KG1 (cell line): ENCODE measurements around the gene UBE2E2.
"Not testable (repeated sequence)": the region's sequence is repeated elsewhere in the genome, so short reads cannot be mapped to it uniquely, and the experiment has no call there.

Experiments used
- DNase-seq: peaks from one replicate; lab custom pipeline; 2025; lab: John Stamatoyannopoulos, UW

The UBE2E2 gene

DNA sequence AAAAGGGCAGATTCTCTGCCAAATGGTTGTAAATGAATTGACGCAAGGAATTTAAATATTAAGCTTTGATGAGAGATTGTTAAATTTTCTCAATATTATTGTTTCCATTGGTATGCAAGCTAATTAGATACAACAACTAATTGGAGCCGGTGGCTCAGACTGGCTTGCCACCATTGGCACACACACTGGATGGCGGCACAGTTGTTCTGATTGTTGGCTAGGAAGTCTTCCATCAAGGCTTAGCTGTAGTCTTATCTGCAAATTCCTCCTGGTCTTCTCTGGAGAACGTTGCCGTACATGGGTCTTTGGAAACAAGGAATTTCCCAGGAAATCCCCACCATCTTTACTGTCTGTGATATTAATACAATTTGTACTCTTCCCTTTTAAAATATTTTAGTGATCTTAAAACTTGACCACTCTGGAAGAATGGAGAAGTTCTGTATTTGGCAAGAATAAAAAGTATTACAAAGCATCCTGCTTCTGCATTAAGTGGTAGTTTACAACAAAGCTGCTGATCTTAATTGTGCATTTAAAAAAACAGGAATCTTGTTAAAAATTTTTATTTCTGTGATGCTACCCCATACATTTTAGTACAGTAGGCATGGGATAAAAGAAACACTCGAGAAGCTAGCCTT is 126.5 kb downstream of the UBE2E2 start:
- no peak for DNase-seq

DNA sequence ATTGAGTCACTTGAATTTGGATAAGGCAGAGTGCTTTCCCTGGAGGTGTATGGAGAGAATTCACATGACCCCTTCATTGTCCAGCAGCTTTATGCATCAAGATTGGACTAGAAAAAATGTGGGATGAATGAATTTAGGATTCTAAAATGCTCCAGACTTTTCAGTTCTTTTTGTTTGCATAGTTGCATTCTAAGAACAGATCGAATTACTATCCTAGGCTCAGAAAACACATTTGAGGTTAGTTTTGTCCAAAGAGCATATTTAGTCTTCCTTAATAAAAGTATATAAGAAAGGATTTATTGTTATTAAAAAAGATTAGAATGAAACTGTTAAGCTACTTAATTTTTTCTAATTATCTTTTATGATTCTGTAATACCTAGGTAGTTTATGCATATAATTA is 127.4 kb downstream of the UBE2E2 start:
- no peak for DNase-seq

DNA sequence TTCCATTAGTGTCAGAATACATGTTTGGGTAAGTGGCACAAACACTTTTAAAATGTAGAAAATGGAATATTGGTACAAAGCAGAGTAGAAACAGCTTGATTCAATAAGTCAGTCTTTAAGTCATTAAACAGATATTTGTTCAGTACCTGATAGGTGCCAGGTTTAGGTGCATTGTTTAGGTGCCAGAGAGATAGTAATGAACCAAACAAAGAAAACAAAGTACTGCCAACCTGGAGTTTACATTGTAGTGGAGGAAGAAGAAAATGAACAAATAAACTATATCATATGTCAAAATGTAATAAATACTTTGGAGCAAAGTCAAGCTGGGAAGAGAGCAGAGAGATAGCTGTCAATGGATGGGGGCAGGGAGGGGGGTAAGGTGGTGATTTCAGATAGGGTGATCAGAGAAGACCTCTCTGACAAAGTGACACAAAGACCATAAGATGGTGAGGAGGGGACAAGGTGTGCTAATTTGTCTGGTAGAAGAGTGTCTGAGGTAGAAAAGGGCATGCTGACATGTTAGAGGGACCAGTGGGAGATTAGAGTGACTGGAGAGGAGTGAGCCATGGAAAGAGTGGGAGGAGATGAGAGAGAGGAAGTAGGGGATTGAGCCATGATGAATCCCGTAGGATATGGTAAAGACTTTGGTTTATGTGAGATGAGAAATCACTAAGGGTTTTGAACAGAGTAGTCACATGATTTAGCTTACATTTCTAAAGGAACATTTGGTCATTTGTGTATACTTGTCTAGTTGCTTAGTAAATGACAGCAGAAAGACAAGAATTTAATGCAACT is 128.2 kb downstream of the UBE2E2 start:
- no peak for DNase-seq

DNA sequence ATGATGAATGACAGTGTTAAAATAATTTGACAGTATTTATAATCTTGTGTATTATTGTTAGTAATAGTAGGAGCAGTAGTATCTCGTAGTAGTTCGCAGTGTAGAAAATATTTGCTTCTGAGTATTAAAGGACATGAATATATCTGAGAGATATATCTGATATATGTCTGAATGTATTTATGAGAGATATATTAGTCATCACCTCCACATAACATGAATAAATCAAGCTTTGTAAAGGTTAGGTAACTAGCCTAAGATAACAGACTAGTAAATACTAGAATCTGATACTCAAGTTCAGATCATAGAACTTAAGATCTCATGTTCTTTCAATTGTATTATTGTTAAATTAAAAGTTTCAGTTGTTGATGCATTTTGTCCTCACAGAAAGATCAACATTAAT is 130.5 kb downstream of the UBE2E2 start:
- DNase-seq, result no peak

DNA sequence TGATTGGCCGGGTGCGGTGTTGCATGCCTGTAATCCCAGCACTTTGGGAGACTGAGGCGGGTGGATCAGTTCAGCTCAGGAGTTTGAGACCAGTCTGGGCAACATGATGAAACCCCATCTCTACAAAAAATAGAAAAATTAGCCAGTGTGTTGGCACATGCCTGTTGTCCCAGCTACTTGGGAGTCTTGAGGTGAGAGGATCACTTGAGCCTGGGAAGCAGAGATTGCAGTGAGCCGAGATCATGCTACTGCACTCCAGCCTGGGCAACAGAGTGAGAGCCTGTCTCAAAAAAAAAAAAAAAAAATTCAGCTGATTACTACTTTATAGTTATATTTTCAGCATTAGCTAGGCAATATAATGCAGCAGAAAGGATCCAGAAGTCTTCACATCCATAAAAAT is 133.7 kb downstream of the UBE2E2 start:
- DNase-seq, result not testable (repeated sequence)

DNA sequence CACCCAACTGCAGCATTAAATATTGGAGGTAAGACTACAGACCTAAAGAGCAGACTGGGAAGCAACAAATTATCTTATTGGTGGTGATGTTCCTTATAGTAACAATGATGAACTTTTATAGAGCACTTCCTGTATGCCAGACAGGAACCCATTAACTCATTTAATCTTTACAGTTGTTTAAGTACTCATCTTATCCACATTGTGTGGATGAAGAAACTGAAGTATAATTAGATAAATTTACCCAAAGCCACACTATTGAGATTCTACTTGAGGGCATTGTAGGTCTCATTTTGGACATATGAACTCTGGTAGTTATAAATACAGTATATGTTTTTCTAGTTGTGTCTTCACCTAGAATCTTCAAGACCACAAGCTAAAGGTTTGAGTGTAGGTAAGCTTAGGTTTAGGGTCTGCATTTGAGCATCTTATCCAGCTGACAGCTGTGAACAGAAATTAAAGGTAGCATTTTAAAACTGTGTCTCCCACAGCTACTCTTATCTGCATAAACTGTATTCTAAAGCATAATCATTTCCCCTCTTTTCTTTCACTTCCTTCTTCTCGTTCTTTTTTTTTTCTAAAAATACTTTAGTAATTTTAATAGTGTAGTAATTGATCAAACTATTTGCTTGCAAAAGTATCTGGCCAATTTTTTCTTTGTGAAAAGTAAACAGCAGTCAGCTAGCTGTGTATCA is 138.2 kb downstream of the UBE2E2 start:
- no peak for DNase-seq

DNA sequence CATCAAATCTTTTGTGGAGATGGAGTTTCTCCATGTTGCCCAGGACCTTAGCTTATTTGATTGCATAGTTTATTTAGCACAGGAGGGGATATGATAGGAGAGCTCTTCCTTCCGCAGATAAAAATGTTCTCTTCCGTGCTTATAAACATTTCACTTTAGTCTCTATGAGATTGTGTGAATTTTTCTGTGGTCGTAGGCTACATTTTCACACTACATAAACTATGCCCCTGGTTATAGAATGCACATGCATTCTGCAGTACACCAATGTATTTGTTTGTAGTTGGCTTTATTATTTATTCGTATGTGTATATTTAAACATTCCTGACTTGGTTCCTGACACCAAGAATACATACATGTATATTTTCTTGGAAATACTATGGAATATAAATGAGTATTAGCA is 139.2 kb downstream of the UBE2E2 start:
- no peak for DNase-seq

DNA sequence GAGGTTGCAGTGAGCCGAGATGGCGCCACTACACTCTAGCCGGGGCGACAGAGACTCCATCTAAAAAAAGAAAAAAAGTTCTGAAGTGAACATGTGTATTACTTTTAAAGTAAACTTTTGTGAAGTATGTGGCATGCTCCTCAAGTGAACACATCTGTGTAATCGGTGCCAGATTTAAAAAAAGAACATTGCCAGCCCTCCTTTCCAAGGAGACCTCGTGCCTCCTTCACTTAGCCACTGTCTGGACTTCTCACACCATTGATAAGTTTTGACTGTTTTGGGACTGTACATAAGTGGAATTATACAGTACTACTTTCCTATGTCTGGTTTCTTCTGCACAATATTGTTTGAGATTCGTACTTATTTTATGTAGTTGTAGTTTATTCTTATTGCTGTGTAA is 140.4 kb downstream of the UBE2E2 start:
- DNase-seq, result no peak

DNA sequence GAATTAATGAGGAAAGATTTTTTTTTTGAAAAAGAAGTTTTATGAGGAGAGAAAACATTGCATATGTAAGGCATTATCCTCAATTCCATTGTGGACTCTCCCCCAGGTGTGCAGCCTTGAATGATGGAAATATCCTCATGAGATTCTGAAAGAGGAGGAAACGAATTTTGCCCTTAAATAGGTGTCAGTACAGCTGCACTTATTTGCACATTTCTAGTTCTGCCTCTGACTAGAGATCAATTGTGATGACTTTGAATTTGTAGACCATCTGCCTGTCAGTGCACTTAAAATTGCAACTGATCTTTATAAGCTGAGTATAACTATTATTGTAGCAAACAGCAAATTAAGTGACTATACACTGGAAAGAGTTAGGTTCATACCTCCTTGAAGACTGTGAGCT is 141.8 kb downstream of the UBE2E2 start:
- DNase-seq, result no peak

DNA sequence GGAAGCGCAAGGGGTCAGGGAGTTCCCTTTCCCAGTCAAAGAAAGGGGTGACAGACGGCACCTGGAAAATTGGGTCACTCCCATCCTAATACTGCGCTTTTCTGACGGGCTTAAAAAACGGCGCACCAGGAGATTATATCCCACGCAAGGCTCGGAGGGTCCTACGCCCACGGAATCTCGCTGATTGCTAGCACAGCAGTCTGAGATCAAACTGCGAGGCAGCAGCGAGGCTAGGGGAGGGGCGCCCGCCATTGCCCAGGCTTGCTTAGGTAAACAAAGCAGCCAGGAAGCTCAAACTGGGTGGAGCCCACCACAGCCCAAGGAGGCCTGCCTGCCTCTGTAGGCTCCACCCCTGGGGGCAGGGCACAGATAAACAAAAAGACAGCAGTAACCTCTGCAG is 146.3 kb downstream of the UBE2E2 start:
- not testable (repeated sequence) for DNase-seq

DNA sequence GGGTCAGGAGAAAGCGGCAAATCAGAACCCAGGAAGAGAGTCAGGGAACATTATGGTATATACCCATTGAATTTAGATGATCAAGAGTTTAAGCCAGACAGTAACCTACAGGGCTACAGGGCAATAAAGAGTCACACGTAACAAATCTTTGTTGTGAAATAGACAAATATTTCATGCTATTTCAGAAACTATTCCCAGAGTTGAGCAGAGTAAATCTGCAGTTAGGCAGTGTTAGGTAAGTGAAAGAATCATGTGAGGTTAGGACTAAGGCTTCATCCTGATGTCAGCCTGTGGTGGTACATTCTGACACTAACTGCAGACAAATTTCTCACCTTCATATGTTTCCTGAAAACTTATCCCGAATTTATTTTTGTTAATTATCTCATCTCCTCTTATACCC is 153.0 kb downstream of the UBE2E2 start:
- DNase-seq, result no peak

DNA sequence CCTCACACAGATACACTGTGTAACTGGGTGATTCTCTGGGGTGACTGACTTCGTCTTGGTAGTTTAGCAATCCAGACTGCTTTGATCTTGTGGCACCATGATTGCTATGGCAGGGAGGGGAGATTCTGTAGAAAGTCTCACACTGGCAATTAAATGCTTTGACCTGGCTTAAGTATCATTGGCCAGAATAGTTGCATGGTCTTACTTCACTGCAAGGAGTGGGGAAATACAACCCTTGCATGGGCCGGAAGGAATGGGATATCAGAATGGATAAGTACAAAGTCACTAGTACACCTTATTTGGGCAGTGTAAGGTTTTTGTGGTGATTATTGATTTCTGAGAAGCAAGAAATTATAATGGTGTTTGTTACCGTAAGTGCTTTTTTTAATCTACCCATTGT is 153.8 kb downstream of the UBE2E2 start:
- DNase-seq, result no peak

DNA sequence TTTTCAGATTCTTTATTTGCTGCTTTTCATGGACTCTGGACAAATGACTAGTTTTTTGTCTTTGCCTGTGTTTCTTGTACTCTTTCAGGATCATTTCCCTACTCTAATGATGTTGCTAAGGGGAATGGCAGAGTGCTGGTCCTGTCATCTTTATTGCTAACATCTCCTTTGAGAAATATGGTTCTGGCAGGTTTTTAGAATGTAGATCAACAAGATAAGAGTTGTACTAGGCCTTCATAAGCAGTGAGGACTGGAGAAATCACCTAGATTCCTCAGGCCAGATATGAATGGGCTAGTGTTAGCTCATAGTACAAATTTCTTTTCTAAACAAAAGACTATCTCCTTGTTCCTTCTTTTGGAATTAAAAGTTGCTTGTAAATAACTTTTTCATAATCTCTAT is 156.0 kb downstream of the UBE2E2 start:
- DNase-seq, result no peak

DNA sequence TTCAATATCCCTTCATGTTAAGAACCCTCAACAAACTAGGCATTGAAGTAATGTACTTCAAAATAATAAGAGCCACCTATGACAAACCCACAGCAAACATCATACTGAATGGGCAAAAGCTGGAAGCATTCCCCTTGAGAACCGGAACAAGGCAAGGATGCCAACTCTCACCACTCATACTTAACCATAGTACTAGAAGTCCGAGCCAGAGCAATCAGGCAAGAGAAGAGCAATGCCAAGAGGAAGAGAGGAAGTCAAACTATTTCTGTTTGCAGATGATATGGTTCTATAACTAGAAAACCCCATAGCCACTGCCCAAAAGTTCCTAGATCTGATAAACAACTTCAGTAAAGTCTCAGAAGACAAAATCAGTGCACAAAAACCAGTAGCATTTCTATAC is 161.9 kb downstream of the UBE2E2 start:
- DNase-seq, result no peak

DNA sequence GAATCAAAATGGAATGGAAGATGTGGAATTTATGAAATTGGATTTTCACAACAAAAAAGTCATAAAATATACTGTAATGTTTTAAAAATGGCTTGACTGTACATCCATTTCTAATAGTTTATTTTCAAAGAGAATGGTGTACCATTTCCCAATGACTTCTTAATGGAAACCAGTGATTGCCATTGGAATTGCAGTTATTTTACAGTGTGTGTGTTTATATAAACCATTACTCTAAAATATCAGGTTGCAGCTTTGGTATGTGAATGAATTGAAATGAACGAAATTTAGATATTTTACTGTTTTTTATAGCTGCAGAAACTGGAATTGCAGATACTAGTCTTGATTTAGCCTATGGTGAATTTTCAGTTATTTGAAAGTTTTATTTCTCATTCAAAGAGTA is 165.6 kb downstream of the UBE2E2 start:
- DNase-seq, result no peak

DNA sequence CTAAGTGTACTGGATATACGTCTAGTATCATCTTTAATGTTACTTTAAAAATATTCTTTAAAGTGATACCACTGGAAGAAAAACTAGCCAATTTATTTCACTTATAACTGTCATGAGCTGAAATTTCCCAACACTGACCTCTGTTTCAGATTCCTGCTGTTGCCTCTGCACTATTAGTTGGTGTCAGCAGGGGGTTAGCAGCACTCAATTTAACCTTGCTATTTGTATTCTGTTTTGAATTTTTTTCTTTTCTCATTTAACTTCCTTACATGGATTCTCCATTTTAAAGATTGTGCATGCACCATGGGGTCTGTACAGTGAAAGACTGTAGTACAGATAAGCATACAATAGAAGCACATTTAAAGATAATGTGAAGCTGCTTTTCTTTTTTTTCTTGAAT is 169.2 kb downstream of the UBE2E2 start:
- no peak for DNase-seq

DNA sequence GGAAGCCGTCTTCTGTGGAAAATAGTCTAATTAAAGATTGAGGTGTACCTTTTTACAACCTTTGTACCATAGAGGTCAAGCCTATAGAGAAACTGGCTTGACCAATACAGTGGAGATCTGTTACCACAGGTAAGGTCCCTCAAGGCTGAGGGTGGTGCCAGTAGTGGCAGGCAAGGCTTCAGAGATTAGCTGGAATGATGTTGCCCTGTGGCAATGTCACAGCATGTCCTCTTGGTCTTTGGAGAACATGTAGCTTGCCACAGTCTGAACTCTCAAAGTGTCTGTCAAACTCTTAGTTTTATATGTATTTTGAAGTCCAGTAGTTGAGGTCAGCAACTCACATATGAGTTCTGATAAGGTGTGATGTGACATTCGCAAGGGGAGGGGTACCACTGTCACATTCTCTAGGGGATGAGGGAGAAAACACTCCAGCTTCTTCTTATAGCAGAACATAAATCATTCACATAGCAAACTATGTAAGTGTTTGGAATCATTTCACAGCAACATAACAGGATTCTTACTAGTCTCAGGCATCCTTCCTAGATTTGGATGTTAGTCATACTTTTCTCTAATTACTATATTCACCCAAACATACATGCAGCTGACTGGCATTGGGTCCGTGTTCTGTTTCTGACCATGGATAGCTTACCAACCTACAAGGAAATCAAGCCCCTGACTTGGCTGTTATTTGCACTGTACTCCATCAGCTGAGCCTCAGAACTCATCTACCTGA is 173.6 kb downstream of the UBE2E2 start:
- no peak for DNase-seq

DNA sequence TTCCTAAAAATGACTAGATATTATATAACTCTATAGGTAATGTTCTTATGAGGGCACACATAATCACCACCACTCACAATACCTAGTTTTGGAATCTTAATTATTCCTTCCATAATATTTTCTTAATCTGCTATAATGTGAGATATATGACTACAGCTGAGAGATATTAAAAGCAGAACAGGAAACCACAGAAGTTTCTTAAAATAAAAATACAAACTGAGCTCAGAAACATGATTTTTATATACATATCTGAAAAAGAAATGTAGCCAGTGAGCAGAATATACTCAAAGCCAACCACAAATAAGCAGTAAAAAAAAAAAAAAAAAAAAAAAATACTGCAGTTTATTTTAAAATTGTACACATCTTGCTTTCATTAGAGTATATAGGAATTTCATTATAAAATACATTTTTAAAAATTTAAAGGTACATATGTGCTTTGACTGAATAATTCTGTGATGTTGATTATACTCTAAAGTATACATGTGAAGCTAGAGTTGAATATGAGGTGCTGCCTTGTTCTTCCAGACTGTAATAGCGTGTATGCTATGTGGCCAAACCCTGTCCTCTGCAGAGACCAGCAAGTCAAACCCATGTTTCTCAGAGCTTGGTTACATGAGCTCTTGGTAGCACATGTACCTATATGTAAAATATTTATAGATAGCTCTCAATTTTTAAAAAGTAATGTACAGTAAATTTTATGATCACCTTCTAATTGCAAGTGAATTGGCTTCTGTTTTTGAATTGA is 175.0 kb downstream of the UBE2E2 start:
- DNase-seq, result no peak

DNA sequence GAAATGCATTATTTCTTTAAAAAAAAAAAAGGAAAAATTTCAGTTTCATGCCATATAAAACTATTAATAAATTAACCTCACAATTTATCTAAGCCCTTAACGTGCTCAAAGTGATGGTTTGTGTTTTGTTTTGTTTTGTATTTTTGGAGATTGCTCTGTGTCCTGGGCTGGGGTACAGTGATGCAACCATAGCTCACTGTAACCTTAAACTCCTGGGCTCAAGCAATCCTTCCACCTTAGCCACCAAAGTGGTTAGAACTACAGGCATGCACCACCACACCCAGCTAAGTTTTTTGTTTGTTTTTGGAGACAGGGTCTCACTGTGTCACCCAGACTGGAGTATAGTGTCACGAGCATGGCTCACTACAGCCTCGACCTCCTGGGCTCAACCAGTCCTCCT is 180.7 kb downstream of the UBE2E2 start:
- DNase-seq, result no peak

DNA sequence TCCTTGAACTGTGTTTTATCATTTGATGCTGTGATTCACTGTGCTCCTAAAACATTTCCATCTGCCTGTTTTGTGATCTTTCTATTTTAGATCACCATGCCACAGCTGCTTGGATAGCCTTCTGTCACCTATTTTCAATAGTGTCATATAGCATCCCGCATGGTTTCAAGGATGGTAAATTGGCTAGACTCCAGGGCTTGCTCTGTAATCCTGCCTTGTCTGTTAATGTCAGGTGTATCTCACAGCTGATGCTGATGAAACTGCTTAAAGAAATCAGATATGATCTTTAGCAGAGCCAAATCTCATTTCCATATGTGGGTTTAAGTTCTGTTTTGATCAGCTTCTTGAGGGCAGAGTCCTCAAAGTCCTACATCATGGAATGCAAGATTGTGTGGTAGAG is 182.2 kb downstream of the UBE2E2 start:
- no peak for DNase-seq

DNA sequence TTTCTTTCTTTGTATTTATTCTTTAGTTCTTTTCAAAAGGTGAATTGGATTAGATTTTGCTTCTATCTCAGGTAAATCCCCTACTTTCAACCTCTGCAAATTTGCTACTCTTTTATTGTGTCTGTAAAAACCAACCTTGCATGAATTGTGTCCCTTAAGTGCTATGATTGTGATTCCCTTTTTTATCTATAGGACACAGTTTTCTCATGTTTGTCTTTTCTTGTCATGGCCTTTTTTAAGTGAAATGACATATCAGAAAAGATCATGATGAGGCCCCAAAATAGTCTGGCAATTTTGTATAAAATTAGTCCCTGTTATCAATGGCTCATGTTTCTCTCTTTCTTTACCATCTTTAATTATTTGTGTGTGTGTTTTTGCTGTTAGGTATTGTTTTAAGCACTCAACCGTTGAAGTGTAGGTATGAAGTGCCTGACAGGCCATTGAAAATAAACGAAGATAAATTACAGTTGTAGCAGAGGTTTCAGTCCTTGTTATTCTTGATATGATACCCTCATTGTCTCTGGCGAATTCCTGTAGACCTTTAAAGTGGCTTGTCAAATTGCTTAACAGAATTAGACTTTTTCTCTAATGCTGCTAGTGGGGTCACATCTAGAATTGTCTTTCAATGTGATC is 184.3 kb downstream of the UBE2E2 start:
- DNase-seq, result no peak
